Measurements from ENCODE around the gene PCDH9. TPM values are rescaled to one million over a fixed set of nuclear protein-coding genes. Genes with fewer than 3 reads are reported as not detected.

Gene PCDH9
- total RNA-seq, 1 donor from 2014 or later, result 0.26 TPM

DNA sequence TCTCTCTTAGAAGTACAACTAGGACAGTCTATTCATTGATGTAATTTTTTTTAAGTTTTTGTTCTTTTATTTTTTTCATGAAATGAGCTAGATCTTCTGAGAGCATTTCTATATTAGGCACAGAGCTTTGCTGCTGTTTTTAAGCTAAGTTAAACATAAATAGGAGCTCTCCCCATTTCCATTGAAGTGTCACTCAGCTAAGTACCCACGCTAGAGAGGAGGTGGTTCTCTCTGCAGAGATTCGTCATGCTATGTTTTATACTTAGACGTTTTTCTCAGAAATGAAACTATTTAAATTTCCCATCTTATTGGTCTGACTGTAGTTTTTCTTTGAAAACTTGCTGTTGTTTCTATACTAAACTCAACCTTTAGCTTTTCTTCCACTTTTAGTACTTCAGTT, 271.5 kb downstream of the PCDH9 start:
- FAIRE-seq (no peak), DNase-seq (ENCODE audit: low read depth) (no peak)
- H3K27me3 ChIP-seq (ENCODE audit: control insufficient read depth, insufficient read depth, low read length), result no peaks in the 10 kb centered on the region
- no peak overlapping the region for H3K4me3 ChIP-seq (ENCODE audit: low read depth, low read length)
- H3K36me3 ChIP-seq (ENCODE audit: control insufficient read depth, insufficient read depth, low read length), result no peaks in the 10 kb centered on the region
- TF ChIP-seq, protein P1, sequence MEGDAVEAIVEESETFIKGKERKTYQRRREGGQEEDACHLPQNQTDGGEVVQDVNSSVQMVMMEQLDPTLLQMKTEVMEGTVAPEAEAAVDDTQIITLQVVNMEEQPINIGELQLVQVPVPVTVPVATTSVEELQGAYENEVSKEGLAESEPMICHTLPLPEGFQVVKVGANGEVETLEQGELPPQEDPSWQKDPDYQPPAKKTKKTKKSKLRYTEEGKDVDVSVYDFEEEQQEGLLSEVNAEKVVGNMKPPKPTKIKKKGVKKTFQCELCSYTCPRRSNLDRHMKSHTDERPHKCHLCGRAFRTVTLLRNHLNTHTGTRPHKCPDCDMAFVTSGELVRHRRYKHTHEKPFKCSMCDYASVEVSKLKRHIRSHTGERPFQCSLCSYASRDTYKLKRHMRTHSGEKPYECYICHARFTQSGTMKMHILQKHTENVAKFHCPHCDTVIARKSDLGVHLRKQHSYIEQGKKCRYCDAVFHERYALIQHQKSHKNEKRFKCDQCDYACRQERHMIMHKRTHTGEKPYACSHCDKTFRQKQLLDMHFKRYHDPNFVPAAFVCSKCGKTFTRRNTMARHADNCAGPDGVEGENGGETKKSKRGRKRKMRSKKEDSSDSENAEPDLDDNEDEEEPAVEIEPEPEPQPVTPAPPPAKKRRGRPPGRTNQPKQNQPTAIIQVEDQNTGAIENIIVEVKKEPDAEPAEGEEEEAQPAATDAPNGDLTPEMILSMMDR (IDR thresholded peaks at IDR 0.05; ENCODE audit: insufficient read depth, low read length, severe bottlenecking), result no peak

DNA sequence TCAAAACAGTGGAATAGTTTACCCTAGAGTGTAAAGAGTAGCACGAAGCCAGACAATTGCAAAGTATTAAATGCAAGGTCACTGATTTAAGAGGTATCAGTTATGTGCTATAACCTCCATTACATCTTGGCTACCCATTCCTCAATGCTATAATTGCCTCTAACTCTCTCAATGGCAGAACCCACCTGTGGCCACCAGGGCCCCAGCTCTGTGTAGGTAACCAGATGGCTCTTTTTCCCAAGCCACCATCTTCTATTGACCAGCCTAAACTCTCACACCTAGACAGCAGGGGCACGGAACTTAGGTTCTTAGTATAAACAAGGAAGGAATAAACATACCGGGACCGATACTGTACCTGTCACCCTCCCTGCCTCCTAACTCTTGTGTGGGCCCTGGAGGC, 277.6 kb downstream of the PCDH9 start:
- TF ChIP-seq, protein P1 (IDR thresholded peaks at IDR 0.05; ENCODE audit: insufficient read depth, low read length, severe bottlenecking), result no peak
- FAIRE-seq (no peak), DNase-seq (ENCODE audit: low read depth) (no peak)
- Histone ChIP-seq H3K36me3 (ENCODE audit: control insufficient read depth, insufficient read depth, low read length) (no peaks in the 10 kb centered on the region), H3K4me3 (ENCODE audit: low read depth, low read length) (no peak overlapping the region), H3K27me3 (ENCODE audit: control insufficient read depth, insufficient read depth, low read length) (no peaks in the 10 kb centered on the region)

DNA sequence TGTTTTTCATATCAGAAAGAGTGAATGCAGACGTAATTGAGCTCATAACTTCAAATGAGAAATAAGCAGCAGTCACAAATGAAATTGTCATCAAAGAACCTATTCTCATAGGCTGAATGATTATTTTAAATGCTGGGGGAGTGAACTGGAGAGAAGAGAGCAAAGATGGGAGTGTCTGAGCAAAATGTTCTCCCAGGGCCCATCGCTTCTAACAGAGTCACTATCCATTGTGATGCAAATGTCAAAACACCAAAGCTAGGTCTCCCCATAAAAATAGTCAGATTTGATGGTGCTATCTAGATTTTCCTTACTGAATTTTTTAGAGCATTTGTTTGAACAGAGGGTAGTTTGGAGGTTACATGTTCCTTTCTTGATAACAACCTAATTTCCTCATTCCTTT, 278.7 kb downstream of the PCDH9 start:
- TF ChIP-seq, protein P1 (IDR thresholded peaks at IDR 0.05; ENCODE audit: insufficient read depth, low read length, severe bottlenecking), result no peak
- H3K36me3 ChIP-seq (ENCODE audit: control insufficient read depth, insufficient read depth, low read length), result no peaks in the 10 kb centered on the region
- DNase-seq (ENCODE audit: low read depth), result no peak
- no peaks in the 10 kb centered on the region for H3K27me3 ChIP-seq (ENCODE audit: control insufficient read depth, insufficient read depth, low read length)
- no peak for FAIRE-seq
- no peak overlapping the region for H3K4me3 ChIP-seq (ENCODE audit: low read depth, low read length)

DNA sequence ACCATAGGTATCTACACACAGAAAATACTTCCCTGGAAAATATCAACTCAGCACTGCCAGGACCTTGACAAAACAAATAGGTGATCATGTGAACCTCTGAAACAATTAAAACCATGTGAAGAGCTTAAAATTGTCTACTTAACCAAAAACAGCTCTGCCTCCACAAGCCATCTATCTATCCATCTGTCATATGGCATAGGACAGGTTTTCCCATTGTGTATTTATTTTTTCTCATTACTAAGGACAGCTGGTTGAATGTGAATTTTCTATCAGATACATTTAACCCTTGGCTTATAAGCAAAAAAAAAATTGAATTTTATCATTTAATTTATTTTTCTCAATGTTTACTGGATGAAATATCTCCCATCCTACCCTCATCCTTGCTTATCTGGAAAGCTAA, 279.5 kb downstream of the PCDH9 start:
- H3K27me3 ChIP-seq (ENCODE audit: control insufficient read depth, insufficient read depth, low read length), result no peaks in the 10 kb centered on the region
- no peak for FAIRE-seq

DNA sequence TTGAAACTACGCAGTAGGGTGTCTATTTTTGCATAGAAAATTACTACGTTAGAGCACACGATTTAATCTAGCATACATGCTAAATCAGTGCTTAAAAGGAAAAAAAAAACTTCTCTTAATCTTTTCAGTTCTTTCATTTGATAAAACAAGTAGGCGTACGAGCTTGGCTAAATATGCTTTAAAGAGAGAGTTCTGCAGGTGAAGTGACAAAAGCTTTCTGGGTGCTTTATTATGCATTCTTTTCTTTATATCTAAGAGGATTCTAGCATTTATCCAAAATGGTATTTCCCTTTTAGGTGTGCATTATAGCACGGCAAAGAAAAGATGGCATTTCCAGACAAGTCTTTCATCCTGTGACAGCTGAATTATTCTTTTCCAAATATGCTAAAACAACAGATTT, 281.2 kb downstream of the PCDH9 start:
- DNase-seq (ENCODE audit: low read depth), result no peak
- no peak for FAIRE-seq

More for the DNA sequence above, 279.5 kb downstream of the PCDH9 start:
- Histone ChIP-seq H3K36me3 (ENCODE audit: control insufficient read depth, insufficient read depth, low read length) (no peaks in the 10 kb centered on the region), H3K4me3 (ENCODE audit: low read depth, low read length) (no peak overlapping the region)
- no peak for DNase-seq (ENCODE audit: low read depth)
- TF ChIP-seq, protein P1 (IDR thresholded peaks at IDR 0.05; ENCODE audit: insufficient read depth, low read length, severe bottlenecking), result no peak

DNA sequence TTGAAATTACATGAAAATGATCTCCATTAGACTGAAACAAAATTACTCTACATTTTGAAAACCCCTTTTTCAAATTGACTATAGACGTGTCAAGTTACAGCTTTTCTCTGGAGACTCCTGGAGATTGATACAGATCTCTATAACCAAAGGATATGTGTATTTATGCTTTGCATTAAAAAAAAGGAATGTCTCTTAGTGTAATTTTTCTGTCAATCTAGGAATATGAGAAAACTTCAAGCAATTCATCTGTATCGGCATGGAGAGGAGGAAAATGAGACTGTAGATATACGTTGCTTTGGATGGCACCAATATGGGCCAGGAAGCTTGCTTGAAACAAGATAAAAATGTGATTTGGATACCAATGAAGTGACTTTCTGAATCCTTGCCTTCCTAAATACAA, 286.6 kb downstream of the PCDH9 start:
- TF ChIP-seq, protein P1 (IDR thresholded peaks at IDR 0.05; ENCODE audit: insufficient read depth, low read length, severe bottlenecking), result no peak
- DNase-seq (ENCODE audit: low read depth), result no peak
- no peaks in the 10 kb centered on the region for H3K36me3 ChIP-seq (ENCODE audit: control insufficient read depth, insufficient read depth, low read length)
- no peaks in the 10 kb centered on the region for H3K27me3 ChIP-seq (ENCODE audit: control insufficient read depth, insufficient read depth, low read length)
- no peak for FAIRE-seq
- no peak overlapping the region for H3K4me3 ChIP-seq (ENCODE audit: low read depth, low read length)

More for the DNA sequence above, 281.2 kb downstream of the PCDH9 start:
- H3K27me3 ChIP-seq (ENCODE audit: control insufficient read depth, insufficient read depth, low read length), result no peaks in the 10 kb centered on the region
- TF ChIP-seq, protein P1 (IDR thresholded peaks at IDR 0.05; ENCODE audit: insufficient read depth, low read length, severe bottlenecking), result no peak
- H3K36me3 ChIP-seq (ENCODE audit: control insufficient read depth, insufficient read depth, low read length), result no peaks in the 10 kb centered on the region
- H3K4me3 ChIP-seq (ENCODE audit: low read depth, low read length), result no peak overlapping the region

Data from bronchial epithelial cell (primary cell).